SU-DHL-6 (cell line): ENCODE data around the gene CHD9NB.

Source experiments
- H2AFZ ChIP-seq: fragments of 200-600 bp; sonication (generic); 2 replicates; pipeline ENCODE4 v1.6.1; 2014; ENCODE audit warnings: low read depth, mild to moderate bottlenecking, moderate library complexity, mixed read lengths, antibody characterized with exemption, low read length; ENCODE audit not compliant: severe bottlenecking
- H3F3A ChIP-seq: fragments of 200-600 bp; shearing (Covaris generic); 2 replicates; pipeline ENCODE4 v1.6.0; 2016; ENCODE audit warnings: antibody characterized with exemption, mild to moderate bottlenecking; ENCODE audit not compliant: insufficient read depth
- H3K27ac ChIP-seq: fragments of 200-600 bp; sonication (generic); 2 replicates; pipeline ENCODE4 v1.5.1; 2016; ENCODE audit warnings: low read depth, mild to moderate bottlenecking, low read length, moderate library complexity, mixed read lengths
- H3K27me3 ChIP-seq: fragments of 200-600 bp; sonication (generic), shearing (Covaris generic); 2 replicates; pipeline ENCODE4 v1.6.0; 2014; ENCODE audit warnings: mild to moderate bottlenecking, low read length
- H3K36me3 ChIP-seq: fragments of 200-600 bp; sonication (generic); 2 replicates; pipeline ENCODE4 v1.6.1; 2014; ENCODE audit warnings: mild to moderate bottlenecking, low read length, mixed read lengths
- H3K4me2 ChIP-seq: fragments of 300-600, 200-600 bp; shearing (Covaris generic), sonication (generic); 2 replicates; pipeline ENCODE4 v1.6.0; 2014; ENCODE audit warnings: low read length, low read depth, mild to moderate bottlenecking; ENCODE audit not compliant: poor library complexity, severe bottlenecking
- H3K4me3 ChIP-seq: fragments of 200-600 bp; sonication (generic); 2 replicates; pipeline ENCODE4 v1.5.1; 2014; ENCODE audit warnings: antibody characterized with exemption, low read length, mild to moderate bottlenecking, mixed read lengths; ENCODE audit not compliant: insufficient read depth, poor library complexity, severe bottlenecking
- H3K79me2 ChIP-seq: fragments of 200-600 bp; sonication (generic); 2 replicates; pipeline ENCODE4 v1.6.1; 2014; ENCODE audit warnings: mild to moderate bottlenecking, low read length, moderate library complexity; ENCODE audit not compliant: insufficient read depth
- H3K9ac ChIP-seq: fragments of 200-600 bp; sonication (generic); 2 replicates; pipeline ENCODE4 v1.7.0; 2014; ENCODE audit warnings: mild to moderate bottlenecking, low read length
- H3K9me2 ChIP-seq: fragments of 200-600 bp; sonication (generic); replicated peaks from 2 replicates; pipeline ENCODE4 v1.6.1; 2014; ENCODE audit warnings: low read length; ENCODE audit not compliant: insufficient read depth
- H3K9me3 ChIP-seq: fragments of 200-600 bp; sonication (generic); 2 replicates; pipeline ENCODE4 v1.6.1; 2014; ENCODE audit warnings: low read length, mixed read lengths; ENCODE audit not compliant: insufficient read depth
- H4K20me1 ChIP-seq: fragments of 200-600 bp; sonication (generic); 2 replicates; pipeline ENCODE4 v1.6.1; 2014; ENCODE audit warnings: low read depth, mild to moderate bottlenecking, antibody characterized with exemption, low read length, moderate library complexity, mixed read lengths
- CTCF ChIP-seq: fragments of 200-600 bp; sonication (generic); IDR thresholded peaks from one replicate; pipeline ENCODE4 v1.5.1; 2017; ENCODE audit warnings: antibody characterized with exemption, mild to moderate bottlenecking, low read length, moderate library complexity; ENCODE audit not compliant: insufficient read depth, poor library complexity, severe bottlenecking
- EZH2phosphoT487 ChIP-seq: fragments of 200-600 bp; sonication (generic), shearing (Covaris generic); conservative IDR thresholded peaks from 2 replicates; pipeline ENCODE4 v1.6.1; 2018; ENCODE audit warnings: mild to moderate bottlenecking, antibody characterized with exemption, low read length, moderate library complexity, mixed read lengths

The CHD9NB gene

GRCh38 chr16:52993179-52993578, 59.5 kb downstream of the CHD9NB start:
- H3K79me2 ChIP-seq: no peaks in the 10 kb centered on the region
- TF ChIP-seq EZH2phosphoT487 (no peak), CTCF (no peak)
- H3K4me2 ChIP-seq: no peak overlapping the region
- no peaks in the 10 kb centered on the region for H3F3A ChIP-seq
- no peaks in the 10 kb centered on the region for H3K9me2 ChIP-seq
- no peak overlapping the region for H3K4me3 ChIP-seq
- no peaks in the 10 kb centered on the region for H3K27me3 ChIP-seq
- no peak overlapping the region for H2AFZ ChIP-seq
- H4K20me1 ChIP-seq: no peaks in the 10 kb centered on the region
- no peaks in the 10 kb centered on the region for H3K36me3 ChIP-seq
- H3K27ac ChIP-seq: no peak overlapping the region
- H3K9me3 ChIP-seq: no peaks in the 10 kb centered on the region
- no peak overlapping the region for H3K9ac ChIP-seq

- TF ChIP-seq EZH2phosphoT487 (no peak), CTCF (no peak)
- H3K27ac ChIP-seq: no peak overlapping the region
- H3K79me2 ChIP-seq: no peaks in the 10 kb centered on the region
- no peaks in the 10 kb centered on the region for H3K9me3 ChIP-seq
- no peak overlapping the region for H3K9ac ChIP-seq
- H2AFZ ChIP-seq: no peak overlapping the region
- no peak overlapping the region for H3K4me2 ChIP-seq
- no peak overlapping the region for H3K4me3 ChIP-seq
- no peaks in the 10 kb centered on the region for H3F3A ChIP-seq
- no peaks in the 10 kb centered on the region for H3K36me3 ChIP-seq
- H3K27me3 ChIP-seq: no peaks in the 10 kb centered on the region
- H3K9me2 ChIP-seq: no peaks in the 10 kb centered on the region
- no peaks in the 10 kb centered on the region for H4K20me1 ChIP-seq
Measured at GRCh38 chr16:52991572-52991971, 61.1 kb downstream of the CHD9NB start.
